Esophagus (tissue), 2 donors: ENCODE measurements around the gene CDYL2. TPM values are rescaled to one million over a fixed set of nuclear protein-coding genes. Genes with fewer than 3 reads are reported as not detected.

Source experiments
- H3K27ac ChIP-seq, 2 donors: one replicate each; pipeline ENCODE4 v1.5.1; 2013; ENCODE audit warnings: low read depth in 2 of 2, mild to moderate bottlenecking in 2 of 2, inconsistent platforms in 1 of 2, low read length in 1 of 2, moderate library complexity in 1 of 2
- H3K27me3 ChIP-seq, 2 donors: one replicate each; pipeline ENCODE4 v1.6.1; 2013; ENCODE audit warnings: low read length in 2 of 2, control low read depth in 1 of 2, mild to moderate bottlenecking in 1 of 2; ENCODE audit not compliant: insufficient read depth in 2 of 2, control insufficient read depth in 1 of 2
- H3K36me3 ChIP-seq, 2 donors: one replicate each; pipeline ENCODE4 v1.6.1; 2013; ENCODE audit warnings: low read length in 1 of 2; ENCODE audit not compliant: control insufficient read depth in 2 of 2, insufficient read depth in 2 of 2
- H3K4me1 ChIP-seq, 2 donors: one replicate each; pipeline ENCODE4 v1.6.1; 2013; ENCODE audit warnings: low read length in 1 of 2; ENCODE audit not compliant: control insufficient read depth in 2 of 2, insufficient read depth in 2 of 2
- H3K4me3 ChIP-seq, 2 donors: one replicate each; pipeline ENCODE4 v1.5.1; 2013; ENCODE audit warnings: low read length in 2 of 2, mild to moderate bottlenecking in 2 of 2, low read depth in 1 of 2, moderate library complexity in 1 of 2
- H3K9me3 ChIP-seq, 2 donors: one replicate each; pipeline ENCODE4 v1.6.1; 2013; ENCODE audit warnings: mild to moderate bottlenecking in 2 of 2, low read depth in 1 of 2, low read length in 1 of 2, moderate library complexity in 1 of 2; ENCODE audit not compliant: control insufficient read depth in 2 of 2, insufficient read depth in 1 of 2
- WGBS, 2 donors: extraction: QIAGEN DNeasy Blood & Tissue Kit; methylation state at CpG; one replicate each; pipeline ENCODE4 v1.1.7; 2013; 5-methylcytosine and 5-hydroxymethylcytosine counted together
- polyA plus RNA-seq, 2 donors: library from polyadenylated mRNA; stranded (reverse); fragments of 200-250 nt; gene quantifications; one replicate each; pipeline ENCODE4 v1.2.3, GENCODE V29; 2013
- donor health status: healthy with polysubstance abuse.
- donor health status: Bipolar disorder and iron deficiency.

The CDYL2 gene
- polyA plus RNA-seq, 2 donors, result 0.39 to 0.65 TPM

DNA sequence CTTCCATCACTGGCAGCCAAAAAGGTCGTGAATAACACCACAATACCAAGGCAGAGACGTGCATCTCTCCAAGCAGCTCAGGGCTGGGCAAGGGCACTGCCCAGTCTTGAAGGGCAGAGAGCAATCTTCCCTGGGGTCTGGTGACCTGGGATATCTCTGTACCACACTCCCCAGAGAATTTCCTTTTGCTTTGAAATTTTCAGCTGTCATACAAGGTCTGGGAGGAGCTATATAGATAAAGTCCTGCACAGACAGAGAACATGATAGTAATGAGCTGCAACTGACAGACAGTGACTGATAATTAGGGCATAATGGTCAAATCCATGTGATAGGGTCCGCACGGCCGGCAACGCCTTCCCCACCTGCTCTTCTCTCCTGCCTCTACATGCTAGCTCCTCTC lies 195.5 kb downstream of the CDYL2 start:
- Histone ChIP-seq H3K36me3 (peaks cover 0 to 7% of the 10 kb centered on the region in 2 donors), H3K4me1 (peaks cover 0 to 2% of the 10 kb centered on the region in 2 donors), H3K4me3 (no peak overlapping the region), H3K27me3 (no peaks in the 10 kb centered on the region), H3K27ac (no peak overlapping the region), H3K9me3 (no peaks in the 10 kb centered on the region)
- 76 to 77% methylated on average over 6 of the region's 6 CpGs for WGBS, 2 donors

GRCh38 chr16:80607204-80607603 lies 197.2 kb downstream of the CDYL2 start:
- Histone ChIP-seq H3K27me3 (no peaks in the 10 kb centered on the region), H3K9me3 (no peaks in the 10 kb centered on the region), H3K36me3 (peaks cover 0 to 8% of the 10 kb centered on the region in 2 donors), H3K27ac (no peak overlapping the region), H3K4me3 (no peak overlapping the region), H3K4me1 (no peaks in the 10 kb centered on the region)
- WGBS, 2 donors, result 78 to 85% methylated on average over 6 of the region's 6 CpGs

DNA sequence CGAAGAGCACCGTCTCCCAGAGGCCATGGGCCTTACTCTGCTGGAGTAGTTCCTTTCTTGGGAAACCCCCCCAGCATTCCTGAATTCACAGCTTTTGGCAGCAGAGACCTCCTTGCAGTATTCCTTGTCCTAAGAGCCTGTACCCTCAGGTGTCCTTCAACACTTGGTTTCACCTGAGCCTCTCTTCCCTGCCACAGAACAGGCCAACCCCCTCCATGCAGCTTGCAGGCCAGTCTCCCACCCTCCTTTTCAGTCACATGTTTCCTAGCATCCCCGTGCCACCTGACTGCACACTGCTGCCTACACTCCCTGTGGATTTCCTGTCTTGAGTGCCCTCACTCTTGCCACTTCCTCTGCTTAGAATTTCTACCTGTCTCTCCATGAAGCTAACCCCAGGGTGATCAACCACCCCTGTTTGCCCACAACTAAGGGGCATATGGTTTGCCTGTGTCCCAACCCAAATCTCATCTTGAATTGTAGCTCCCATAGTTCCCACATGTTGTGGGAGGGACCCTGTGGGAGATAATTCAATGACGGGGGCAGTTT lies 198.1 kb downstream of the CDYL2 start:
- Histone ChIP-seq H3K9me3 (no peaks in the 10 kb centered on the region), H3K4me3 (no peak overlapping the region), H3K27ac (no peak overlapping the region), H3K36me3 (peaks cover 0 to 4% of the 10 kb centered on the region in 2 donors), H3K4me1 (no peaks in the 10 kb centered on the region), H3K27me3 (no peaks in the 10 kb centered on the region)
- 87 to 90% methylated on average over 4 of the region's 4 CpGs for WGBS, 2 donors

- WGBS, 2 donors, result 88 to 89% methylated on average over 8 of the region's 8 CpGs
- Histone ChIP-seq H3K4me3 (no peak overlapping the region), H3K36me3 (peaks cover 0 to 4% of the 10 kb centered on the region in 2 donors), H3K9me3 (no peaks in the 10 kb centered on the region), H3K4me1 (no peaks in the 10 kb centered on the region), H3K27me3 (no peaks in the 10 kb centered on the region), H3K27ac (no peak overlapping the region)
Measured at GRCh38 chr16:80604600-80605355, 199.6 kb downstream of the CDYL2 start.

DNA sequence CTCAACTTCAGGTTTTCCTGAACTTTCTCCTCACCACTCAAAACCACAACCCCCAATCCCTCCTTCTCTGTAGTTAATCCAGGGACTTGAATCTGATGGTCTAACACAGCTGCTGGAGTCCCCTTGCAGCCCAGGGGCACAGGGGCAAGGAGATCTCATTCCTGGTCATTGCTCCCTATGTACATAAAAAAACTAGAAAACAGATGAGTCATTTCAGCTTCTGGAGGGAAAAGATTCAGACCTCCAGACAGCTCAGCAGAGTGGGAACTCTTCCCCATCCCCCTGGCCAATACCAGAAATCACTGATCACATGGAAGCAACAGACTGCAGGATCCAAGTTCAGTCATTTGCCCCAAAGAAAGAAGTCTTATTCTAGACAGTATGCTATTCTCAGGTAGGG lies 201.5 kb downstream of the CDYL2 start:
- Histone ChIP-seq H3K36me3 (peaks cover 0 to 4% of the 10 kb centered on the region in 2 donors), H3K4me1 (no peaks in the 10 kb centered on the region), H3K27me3 (no peaks in the 10 kb centered on the region), H3K4me3 (no peak overlapping the region), H3K9me3 (no peaks in the 10 kb centered on the region), H3K27ac (no peak overlapping the region)

GRCh38 chr16:80601182-80601581 lies 203.2 kb downstream of the CDYL2 start:
- 94 to 95% methylated on average over 4 of the region's 4 CpGs for WGBS, 2 donors
- Histone ChIP-seq H3K4me3 (no peak overlapping the region), H3K9me3 (no peaks in the 10 kb centered on the region), H3K36me3 (peaks cover 0 to 4% of the 10 kb centered on the region in 2 donors), H3K27ac (no peak overlapping the region), H3K27me3 (no peaks in the 10 kb centered on the region), H3K4me1 (no peaks in the 10 kb centered on the region)

DNA sequence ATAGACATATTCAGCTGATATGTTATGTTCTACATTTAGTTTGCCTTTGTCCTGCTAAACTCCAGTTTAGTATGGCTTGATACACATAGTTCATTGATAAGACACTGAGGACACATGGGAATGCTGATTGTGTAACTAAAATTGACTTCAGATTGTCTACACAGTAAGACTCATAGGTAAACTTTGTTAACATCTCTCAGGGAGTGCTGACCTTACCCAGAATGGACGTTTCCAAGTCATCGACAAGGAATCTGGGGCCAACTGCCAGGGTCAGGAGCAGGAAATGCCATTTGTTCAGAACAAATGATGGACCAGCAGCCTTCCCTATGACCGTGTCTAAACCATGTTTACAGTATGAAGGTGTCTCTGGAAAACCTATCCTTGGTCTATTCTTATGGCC lies 204.9 kb downstream of the CDYL2 start:
- WGBS, 2 donors, result 77 to 81% methylated on average over 3 of the region's 3 CpGs
- H3K27ac ChIP-seq, result no peak overlapping the region
- no peaks in the 10 kb centered on the region for H3K27me3 ChIP-seq
- no peaks in the 10 kb centered on the region for H3K4me1 ChIP-seq
- no peak overlapping the region for H3K4me3 ChIP-seq
- peaks cover 0 to 3% of the 10 kb centered on the region in 2 donors for H3K36me3 ChIP-seq
- no peaks in the 10 kb centered on the region for H3K9me3 ChIP-seq

GRCh38 chr16:80596507-80597207 lies 207.7 kb downstream of the CDYL2 start:
- WGBS, 2 donors, result 87 to 90% methylated on average over 7 of the region's 7 CpGs
- Histone ChIP-seq H3K27me3 (no peaks in the 10 kb centered on the region), H3K4me3 (no peak overlapping the region), H3K4me1 (no peaks in the 10 kb centered on the region), H3K36me3 (no peaks in the 10 kb centered on the region), H3K27ac (no peak overlapping the region), H3K9me3 (no peaks in the 10 kb centered on the region)

DNA sequence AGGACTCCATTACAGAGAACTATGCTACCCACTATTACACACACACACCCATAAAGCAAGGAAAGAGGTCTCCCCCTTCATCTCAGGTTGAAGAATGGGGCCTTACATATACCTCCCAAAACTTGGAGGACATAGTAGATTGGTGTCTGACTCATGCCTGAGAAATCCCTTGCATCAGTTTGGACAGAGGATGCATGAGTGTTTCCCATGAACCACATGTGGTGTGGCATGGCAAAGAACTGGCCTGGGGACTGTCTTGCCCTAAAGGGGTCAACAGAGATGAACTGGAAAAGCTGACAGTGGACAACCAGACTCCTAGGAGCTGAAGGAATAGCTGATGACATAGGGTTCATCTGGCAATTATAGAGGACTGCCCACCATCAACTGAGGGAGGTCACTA lies 209.6 kb downstream of the CDYL2 start:
- Histone ChIP-seq H3K36me3 (no peaks in the 10 kb centered on the region), H3K27me3 (no peaks in the 10 kb centered on the region), H3K4me3 (no peak overlapping the region), H3K27ac (no peak overlapping the region), H3K9me3 (no peaks in the 10 kb centered on the region), H3K4me1 (no peaks in the 10 kb centered on the region)
